Nucleus accumbens (tissue), 56 donors: ENCODE data around the gene LGI2.

Experiments used
- DNase-seq, 56 donors: peaks; one replicate each; lab custom pipeline; 2025; lab: John Stamatoyannopoulos, UW

LGI2 gene

GRCh38 chr4:24968992-24969391 lies 61.8 kb downstream of the LGI2 start:
- no peak for DNase-seq

- DNase-seq = no peak
Observed at GRCh38 chr4:24968278-24968677, 62.5 kb downstream of the LGI2 start.

GRCh38 chr4:24967346-24967745 lies 63.4 kb downstream of the LGI2 start:
- DNase-seq = no peak

GRCh38 chr4:24966076-24966475 lies 64.7 kb downstream of the LGI2 start:
- DNase-seq = no peak

- no peak for DNase-seq
Observed at GRCh38 chr4:24965627-24966026, 65.1 kb downstream of the LGI2 start.

- no peak for DNase-seq
Observed at GRCh38 chr4:24963277-24963676, 67.5 kb downstream of the LGI2 start.

- no peak for DNase-seq
Observed at GRCh38 chr4:24957886-24958285, 72.9 kb downstream of the LGI2 start.

- no peak for DNase-seq
Observed at GRCh38 chr4:24956763-24957162, 74.0 kb downstream of the LGI2 start.

- DNase-seq = no peak
Observed at GRCh38 chr4:24956091-24956490, 74.7 kb downstream of the LGI2 start.

- DNase-seq = no peak
Observed at GRCh38 chr4:24952667-24953066, 78.1 kb downstream of the LGI2 start.

- no peak for DNase-seq
Observed at GRCh38 chr4:24949970-24950369, 80.8 kb downstream of the LGI2 start.
